ENCODE measurements around the gene LARP4B.

- TF ChIP-seq CTCF (IDR thresholded peaks at IDR 0.05) (no peak), POLR2A (IDR thresholded peaks at IDR 0.05) (no peak)
These were observed 171.5 kb downstream of the LARP4B start for GRCh38 chr10:759898-760477.
